Esophagus muscularis mucosa (tissue), 4 donors: ENCODE measurements around the gene RAF1. TPM values are rescaled to one million over a fixed set of nuclear protein-coding genes. Genes with fewer than 3 reads are reported as not detected.
"Not testable (repeated sequence)": the region's sequence is repeated elsewhere in the genome, so short reads cannot be mapped to it uniquely, and the experiment has no call there.

Experiments used
- DNase-seq: peaks from one replicate; pipeline ENCODE4 v3.0.0-alpha.2; 2017; ENCODE audit errors: extremely low spot score
- H3K27ac ChIP-seq, 4 donors: fragments of 200-600 bp; sonication (generic); replicated peaks in 1 of 4; 1 replicate in 3 of 4; 2 replicates in 1 of 4; pipeline ENCODE4 v1.5.1; 2016 to 2019; ENCODE audit warnings: mild to moderate bottlenecking in 1 of 4
- H3K27me3 ChIP-seq, 4 donors: fragments of 200-600 bp; sonication (generic); one replicate each; pipeline versions ENCODE4 v1.5.1 to v1.6.0; 2016 to 2019
- H3K36me3 ChIP-seq, 4 donors: fragments of 200-600 bp; sonication (generic); one replicate each; pipeline ENCODE4 v1.5.1; 2016 to 2019
- H3K4me1 ChIP-seq, 4 donors: fragments of 200-600 bp; sonication (generic); one replicate each; pipeline ENCODE4 v1.5.1; 2016 to 2019
- H3K4me3 ChIP-seq, 4 donors: fragments of 200-600 bp; sonication (generic); 1 replicate in 2 of 4; 2 replicates in 2 of 4; pipeline ENCODE4 v1.5.1; 2016 to 2019; ENCODE audit warnings: mild to moderate bottlenecking in 4 of 4, moderate library complexity in 1 of 4
- H3K9me3 ChIP-seq, 4 donors: fragments of 200-600 bp; sonication (generic); 1 replicate in 3 of 4; 2 replicates in 1 of 4; pipeline ENCODE4 v1.5.1; 2016 to 2019
- EP300 ChIP-seq: sonication (generic); formaldehyde crosslinking; IDR thresholded peaks from one replicate; pipeline ENCODE4 v1.6.1; 2017; ENCODE audit warnings: antibody characterized with exemption
- POLR2A ChIP-seq: fragments of 450-650 bp; IDR thresholded peaks from one replicate; pipeline ENCODE4 v1.6.1; 2017; ENCODE audit warnings: antibody characterized with exemption, moderate library complexity, mild to moderate bottlenecking, low read depth
- POLR2AphosphoS5 ChIP-seq, 2 donors: sonication (generic); formaldehyde crosslinking; IDR thresholded peaks; one replicate each; pipeline ENCODE4 v1.6.1; 2017; ENCODE audit warnings: antibody characterized with exemption in 2 of 2
- WGBS: methylation state at CpG from one replicate; pipeline ENCODE4 v1.1.5; 2018; 5-methylcytosine and 5-hydroxymethylcytosine counted together
- intact Hi-C: fragments of 100-400 bp; cut with DNase I; formaldehyde crosslinking; loops from one replicate; pipeline ENCODE4 v1.15.1; 2023
- total RNA-seq, 4 donors: library from RNA; depleted of rRNA; stranded (reverse); fragments of >200 nt; gene quantifications; one replicate each; pipeline versions ENCODE4 v1.1.0 to v1.2.1, GENCODE V29; 2016
- TF ChIP-seq, protein P1 (sequence below), 3 experiments: fragments of 200-600 bp in 2 of 3; fragments of 450-650 bp in 1 of 3; sonication (generic) in 2 of 3; IDR thresholded peaks; one replicate each; pipeline ENCODE4 v1.5.1; 2017 to 2019; ENCODE audit warnings: antibody characterized with exemption in 3 of 3, mild to moderate bottlenecking in 2 of 3, moderate library complexity in 1 of 3

The RAF1 gene
- total RNA-seq, 4 donors from 2014 or later = 113 to 153 (median 116) TPM

DNA sequence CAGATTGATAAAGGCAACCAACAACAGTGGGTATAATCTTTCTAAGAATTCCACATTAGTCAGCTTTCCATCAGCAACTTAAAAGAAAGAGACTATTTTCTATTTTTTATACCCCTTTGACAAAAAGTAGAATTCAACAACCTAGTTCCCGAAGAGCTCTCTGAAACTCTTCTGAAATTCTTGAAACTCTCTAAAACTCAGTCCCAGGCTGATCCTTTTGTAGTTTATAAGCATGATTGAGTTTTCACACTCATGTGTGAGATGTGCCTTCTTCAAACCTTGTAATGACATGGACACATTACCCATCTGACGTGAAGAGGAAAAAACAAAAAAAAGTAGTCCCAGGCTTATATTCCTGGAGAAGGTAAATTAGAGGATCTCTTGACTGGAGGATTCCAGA, 31.4 kb downstream of the RAF1 start:
- Histone ChIP-seq H3K9me3 (no peaks in the 10 kb centered on the region), H3K36me3 (peaks cover 0 to 3% (median 0%) of the 10 kb centered on the region in 4 donors), H3K4me3 (no peak overlapping the region), H3K4me1 (peaks cover 26 to 61% (median 44%) of the 10 kb centered on the region in 4 donors), H3K27me3 (no peaks in the 10 kb centered on the region), H3K27ac (no peak overlapping the region)
- DNase-seq = no peak
- WGBS = 79% methylated on average over 2 of the region's 2 CpGs
- no peak for TF ChIP-seq POLR2A
- TF ChIP-seq EP300 = no peak
- TF ChIP-seq, protein P1, sequence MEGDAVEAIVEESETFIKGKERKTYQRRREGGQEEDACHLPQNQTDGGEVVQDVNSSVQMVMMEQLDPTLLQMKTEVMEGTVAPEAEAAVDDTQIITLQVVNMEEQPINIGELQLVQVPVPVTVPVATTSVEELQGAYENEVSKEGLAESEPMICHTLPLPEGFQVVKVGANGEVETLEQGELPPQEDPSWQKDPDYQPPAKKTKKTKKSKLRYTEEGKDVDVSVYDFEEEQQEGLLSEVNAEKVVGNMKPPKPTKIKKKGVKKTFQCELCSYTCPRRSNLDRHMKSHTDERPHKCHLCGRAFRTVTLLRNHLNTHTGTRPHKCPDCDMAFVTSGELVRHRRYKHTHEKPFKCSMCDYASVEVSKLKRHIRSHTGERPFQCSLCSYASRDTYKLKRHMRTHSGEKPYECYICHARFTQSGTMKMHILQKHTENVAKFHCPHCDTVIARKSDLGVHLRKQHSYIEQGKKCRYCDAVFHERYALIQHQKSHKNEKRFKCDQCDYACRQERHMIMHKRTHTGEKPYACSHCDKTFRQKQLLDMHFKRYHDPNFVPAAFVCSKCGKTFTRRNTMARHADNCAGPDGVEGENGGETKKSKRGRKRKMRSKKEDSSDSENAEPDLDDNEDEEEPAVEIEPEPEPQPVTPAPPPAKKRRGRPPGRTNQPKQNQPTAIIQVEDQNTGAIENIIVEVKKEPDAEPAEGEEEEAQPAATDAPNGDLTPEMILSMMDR (IDR thresholded peaks at IDR 0.05) = no peak
- no peak for TF ChIP-seq POLR2AphosphoS5 (IDR thresholded peaks at IDR 0.05)
- intact Hi-C loops = no loop called here

DNA sequence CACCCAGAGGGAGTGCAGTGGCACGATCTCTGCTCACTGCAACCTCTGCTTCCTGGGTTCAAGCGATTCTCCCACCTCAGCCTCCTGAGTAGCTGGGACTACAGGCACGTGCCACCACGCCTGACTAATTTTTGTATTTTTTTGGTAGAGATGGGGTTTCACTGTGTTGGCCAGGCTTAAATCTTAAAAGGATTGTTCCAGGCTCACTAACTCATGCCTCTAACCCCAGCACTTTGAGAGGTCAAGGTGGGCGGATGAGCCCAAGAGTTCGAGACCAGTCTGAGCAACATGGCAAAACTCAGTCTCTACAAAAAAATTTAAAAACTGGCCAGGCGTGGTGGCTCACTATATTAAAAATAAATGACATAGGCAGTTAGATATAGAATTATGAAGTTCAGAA, 33.1 kb downstream of the RAF1 start:
- DNase-seq, H3K36me3 ChIP-seq, intact Hi-C loops, H3K4me3 ChIP-seq, H3K27me3 ChIP-seq, H3K27ac ChIP-seq, H3K9me3 ChIP-seq: not testable (repeated sequence)
- 94% methylated on average over 7 of the region's 7 CpGs for WGBS
- H3K4me1 ChIP-seq = peaks cover 41 to 72% (median 56%) of the 10 kb centered on the region in 4 donors

DNA sequence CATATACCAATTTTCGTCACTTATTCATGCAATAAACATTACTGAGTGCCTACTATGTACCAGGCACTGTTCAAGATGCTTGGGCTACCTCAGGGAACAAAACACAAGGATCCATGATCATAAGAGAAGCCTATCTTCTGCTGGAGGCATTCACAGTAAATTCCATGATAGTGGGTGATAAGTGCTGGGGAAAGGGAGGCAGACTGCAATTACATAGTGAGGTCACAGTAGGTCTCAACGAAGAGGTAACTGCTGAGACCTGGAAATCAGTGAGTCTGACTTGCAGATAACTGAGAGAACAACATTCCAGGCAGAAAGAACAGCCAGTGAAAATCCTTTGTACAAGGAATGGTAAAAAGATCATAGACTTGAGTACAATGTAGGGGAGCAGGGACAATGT, 33.6 kb downstream of the RAF1 start:
- H3K4me3 ChIP-seq = no peak overlapping the region
- WGBS = 79% methylated on average over 2 of the region's 2 CpGs
- intact Hi-C loops = no loop called here
- no peaks in the 10 kb centered on the region for H3K27me3 ChIP-seq
- no peak overlapping the region for H3K27ac ChIP-seq
- TF ChIP-seq POLR2AphosphoS5 (IDR thresholded peaks at IDR 0.05) (no peak), POLR2A (no peak)
- H3K4me1 ChIP-seq = peaks cover 43 to 77% (median 62%) of the 10 kb centered on the region in 4 donors
- H3K9me3 ChIP-seq = no peaks in the 10 kb centered on the region
- DNase-seq = no peak
- no peaks in the 10 kb centered on the region for H3K36me3 ChIP-seq

DNA sequence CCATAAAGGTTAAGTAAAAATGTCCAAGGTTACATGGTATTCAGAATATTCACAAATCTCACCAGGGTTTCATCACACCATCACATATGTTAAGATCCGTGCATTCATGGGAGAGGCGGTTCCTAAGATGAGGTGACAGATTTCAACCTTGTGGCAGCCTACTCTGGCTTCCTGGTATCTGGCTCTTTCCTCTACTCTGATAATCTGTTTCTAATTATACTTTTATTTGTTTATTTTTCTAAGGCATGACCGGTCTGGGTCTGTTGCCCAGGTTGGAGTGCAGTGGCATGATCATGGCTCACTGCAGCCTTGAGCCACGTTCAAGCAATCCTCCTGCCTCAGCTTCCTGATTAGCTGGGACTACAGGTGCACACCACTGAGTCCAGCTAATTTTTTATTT, 34.4 kb downstream of the RAF1 start:
- no peak overlapping the region for H3K27ac ChIP-seq
- peaks cover 48 to 84% (median 68%) of the 10 kb centered on the region in 4 donors for H3K4me1 ChIP-seq
- H3K4me3 ChIP-seq = no peak overlapping the region
- no peaks in the 10 kb centered on the region for H3K27me3 ChIP-seq
- DNase-seq = no peak
- WGBS = 49% methylated on average over 4 of the region's 4 CpGs
- intact Hi-C loops = no loop called here
- no peak for TF ChIP-seq POLR2AphosphoS5 (IDR thresholded peaks at IDR 0.05)
- TF ChIP-seq, protein P1 (IDR thresholded peaks at IDR 0.05) = no peak
- no peak for TF ChIP-seq EP300
- TF ChIP-seq POLR2A = no peak
- H3K9me3 ChIP-seq = no peaks in the 10 kb centered on the region
- no peaks in the 10 kb centered on the region for H3K36me3 ChIP-seq

DNA sequence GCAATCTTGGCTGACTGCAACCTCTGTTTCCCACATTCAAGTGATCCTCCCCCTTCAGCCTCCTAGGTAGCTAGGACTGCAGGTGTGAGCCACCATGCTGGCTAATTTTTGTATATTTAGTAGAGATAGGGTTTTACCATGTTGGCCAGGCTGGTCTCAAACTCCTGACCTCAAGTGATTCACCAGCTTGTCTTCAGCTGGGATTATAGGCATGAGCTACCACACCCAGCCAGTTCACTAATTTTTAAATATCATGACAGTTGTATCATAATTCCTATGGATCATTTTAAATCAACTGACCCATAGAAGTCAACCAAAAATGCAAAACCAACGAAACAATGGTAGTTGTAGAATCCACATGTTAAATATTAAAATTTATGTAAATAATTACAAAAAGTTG, 35.1 kb downstream of the RAF1 start:
- TF ChIP-seq POLR2A (no peak), POLR2AphosphoS5 (IDR thresholded peaks at IDR 0.05) (no peak), EP300 (no peak)
- TF ChIP-seq, protein P1 (IDR thresholded peaks at IDR 0.05) = no peak
- Histone ChIP-seq H3K9me3 (no peaks in the 10 kb centered on the region), H3K4me1 (peaks cover 53 to 90% (median 72%) of the 10 kb centered on the region in 4 donors), H3K27me3 (no peaks in the 10 kb centered on the region), H3K36me3 (no peaks in the 10 kb centered on the region), H3K27ac (no peak overlapping the region), H3K4me3 (no peak overlapping the region)
- intact Hi-C loops = no loop called here
- 90% methylated on average over 1 of the region's 1 CpG for WGBS
- no peak for DNase-seq

DNA sequence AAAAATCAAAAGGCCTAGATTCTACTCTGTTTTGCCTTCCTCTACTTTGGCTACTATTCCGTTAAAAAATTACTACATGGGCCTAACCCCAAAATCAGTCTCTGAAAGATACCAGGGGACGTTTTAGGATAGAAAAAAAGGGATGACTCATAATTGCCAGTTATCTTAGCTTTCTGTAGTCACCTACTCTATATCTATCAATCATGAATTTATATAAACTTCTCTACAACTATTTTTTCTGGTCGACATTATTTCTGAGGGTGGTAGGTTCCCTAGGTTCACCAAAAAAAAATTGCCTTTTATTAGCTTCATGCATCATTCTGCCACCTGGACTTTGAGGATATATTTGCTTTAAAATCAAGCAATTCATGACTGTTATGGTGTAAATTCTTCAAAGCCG, 36.5 kb downstream of the RAF1 start:
- H3K9me3 ChIP-seq = no peaks in the 10 kb centered on the region
- H3K27ac ChIP-seq = no peak overlapping the region
- WGBS = 40% methylated on average over 4 of the region's 4 CpGs
- no peak overlapping the region for H3K4me3 ChIP-seq
- H3K36me3 ChIP-seq = no peaks in the 10 kb centered on the region
- DNase-seq = no peak
- TF ChIP-seq POLR2AphosphoS5 (IDR thresholded peaks at IDR 0.05) (no peak), POLR2A (no peak), EP300 (no peak)
- TF ChIP-seq, protein P1 (IDR thresholded peaks at IDR 0.05) = no peak
- intact Hi-C loops = no loop called here
- no peaks in the 10 kb centered on the region for H3K27me3 ChIP-seq
- H3K4me1 ChIP-seq = peaks cover 53 to 89% (median 78%) of the 10 kb centered on the region in 4 donors

DNA sequence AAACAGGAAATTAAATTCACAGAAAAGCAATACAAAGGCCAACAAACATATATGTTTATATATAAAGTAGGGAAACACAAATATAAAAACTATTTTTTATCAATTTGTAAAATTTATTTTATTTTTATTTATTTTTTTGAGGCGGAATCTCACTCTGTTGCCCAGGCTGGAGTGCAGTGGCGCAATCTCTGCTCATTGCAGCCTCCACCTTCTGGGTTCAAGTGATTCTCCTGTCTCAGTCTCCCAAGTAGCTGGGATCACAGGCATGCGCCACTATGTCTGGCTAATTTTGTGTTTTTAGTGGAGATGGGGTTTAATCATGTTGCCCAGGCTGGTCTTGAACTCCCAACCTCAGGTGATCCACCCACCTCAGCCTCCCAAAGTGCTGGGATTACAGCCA, 39.0 kb downstream of the RAF1 start:
- H3K4me3 ChIP-seq, H3K9me3 ChIP-seq, H3K27ac ChIP-seq, H3K36me3 ChIP-seq, DNase-seq, intact Hi-C loops, H3K27me3 ChIP-seq: not testable (repeated sequence)
- WGBS = 99% methylated on average over 3 of the region's 3 CpGs
- peaks cover 49 to 93% (median 83%) of the 10 kb centered on the region in 4 donors for H3K4me1 ChIP-seq
